ENCODE measurements around the gene CA5A.

DNA sequence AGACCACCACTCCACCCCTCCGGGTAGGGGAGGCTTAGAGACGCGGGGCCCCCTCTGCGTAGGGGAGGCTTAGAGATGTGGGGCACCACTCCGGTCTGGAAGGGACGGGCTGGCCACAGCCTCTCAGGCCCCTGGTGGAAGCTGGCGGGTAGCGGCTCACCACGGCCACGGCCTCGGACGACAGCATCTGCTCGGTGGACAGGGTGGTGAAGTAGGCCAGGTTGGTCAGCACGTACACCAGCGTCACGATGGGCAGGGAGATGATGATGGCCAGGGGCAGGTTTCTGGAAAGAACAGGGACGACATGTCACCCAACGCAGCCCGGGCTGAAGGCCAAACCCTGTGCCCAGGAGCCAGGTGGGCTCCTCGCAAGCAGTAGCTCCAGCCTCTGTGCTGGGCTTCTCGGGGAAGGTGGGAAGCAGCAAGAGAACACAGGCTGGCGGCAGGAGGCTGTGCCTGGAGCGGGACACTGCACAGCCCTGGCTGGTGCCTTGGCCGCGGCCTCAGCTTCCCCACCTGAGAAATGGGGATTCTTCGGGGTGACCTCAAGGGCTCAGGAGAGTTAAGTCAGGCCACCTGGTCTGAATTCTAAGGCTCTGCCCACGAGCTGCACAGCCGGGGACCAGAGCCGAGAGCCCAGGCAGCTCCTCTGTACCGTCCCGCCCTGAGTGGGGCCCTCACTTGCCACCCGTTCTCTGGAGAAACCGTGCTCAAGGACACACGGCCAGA lies 96.6 kb downstream of the CA5A start:
- no peak for TF ChIP-seq ZSCAN29 (IDR thresholded peaks at IDR 0.05)
- no peak for TF ChIP-seq EGR1 (conservative IDR thresholded peaks at IDR 0.05)
- TF ChIP-seq MAFK (IDR thresholded peaks at IDR 0.05; ENCODE audit: low read length), result no peak
- no peak for TF ChIP-seq RFX5 (IDR thresholded peaks at IDR 0.05; ENCODE audit: low read depth, low read length)
- TF ChIP-seq RAD21 (CRISPR knock-in tag; conservative IDR thresholded peaks at IDR 0.05 in 1 of 2, IDR thresholded peaks at IDR 0.05 in 1 of 2), result no peak
- no peak for TF ChIP-seq TEAD4 (IDR thresholded peaks at IDR 0.05; ENCODE audit: low read length)
- TF ChIP-seq TEAD4 (CRISPR knock-in tag; IDR thresholded peaks at IDR 0.05; ENCODE audit: borderline replicate concordance), result no peak

All from K562 (cell line).